OCI-LY7 (cell line): Measurements from ENCODE around the gene KNL1.

Source experiments
- CTCF ChIP-seq: fragments of 200-600 bp; sonication (generic); conservative IDR thresholded peaks from 2 replicates; pipeline ENCODE4 v1.5.1; 2014; ENCODE audit warnings: mild to moderate bottlenecking, antibody characterized with exemption, low read length, moderate library complexity, mixed read lengths
- EZH2phosphoT487 ChIP-seq: fragments of 200-600 bp; sonication (generic); IDR thresholded peaks from 2 replicates; pipeline ENCODE4 v1.6.1; 2018; ENCODE audit warnings: low read depth, borderline replicate concordance, mild to moderate bottlenecking, mixed run types, antibody characterized with exemption, low read length, moderate library complexity, mixed read lengths

GRCh38 chr15:40595219-40595618, 1.2 kb downstream of the KNL1 start:
- TF ChIP-seq CTCF (no peak), EZH2phosphoT487 (no peak)
